ENCODE results near the gene KPNA3.

The KPNA3 gene

DNA sequence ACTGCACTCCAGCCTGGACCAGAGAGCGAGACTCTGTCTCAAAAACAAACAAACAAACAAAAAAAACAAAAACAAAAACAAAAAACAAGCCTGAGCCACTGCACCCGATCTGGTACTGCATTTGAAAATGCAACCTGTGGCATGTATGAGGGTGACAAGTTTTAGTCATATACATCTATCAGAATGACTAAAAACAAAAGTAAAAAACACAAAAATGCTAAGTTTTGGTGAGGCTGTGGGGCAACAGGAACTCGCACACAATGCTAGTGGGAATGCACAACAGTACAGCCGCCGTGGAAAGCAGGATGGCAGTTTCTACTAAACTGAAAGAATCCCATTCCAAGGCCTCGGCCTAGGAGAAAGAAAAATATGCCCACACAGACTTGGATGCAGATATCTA lies 109.0 kb downstream of the KPNA3 start:
- no peaks in the 10 kb centered on the region for H3K9me3 ChIP-seq (ENCODE audit: insufficient read depth, low read depth, low read length)
- no peak overlapping the region for H3K4me3 ChIP-seq (ENCODE audit: low read length, poor library complexity, severe bottlenecking)
- TF ChIP-seq, protein P1, sequence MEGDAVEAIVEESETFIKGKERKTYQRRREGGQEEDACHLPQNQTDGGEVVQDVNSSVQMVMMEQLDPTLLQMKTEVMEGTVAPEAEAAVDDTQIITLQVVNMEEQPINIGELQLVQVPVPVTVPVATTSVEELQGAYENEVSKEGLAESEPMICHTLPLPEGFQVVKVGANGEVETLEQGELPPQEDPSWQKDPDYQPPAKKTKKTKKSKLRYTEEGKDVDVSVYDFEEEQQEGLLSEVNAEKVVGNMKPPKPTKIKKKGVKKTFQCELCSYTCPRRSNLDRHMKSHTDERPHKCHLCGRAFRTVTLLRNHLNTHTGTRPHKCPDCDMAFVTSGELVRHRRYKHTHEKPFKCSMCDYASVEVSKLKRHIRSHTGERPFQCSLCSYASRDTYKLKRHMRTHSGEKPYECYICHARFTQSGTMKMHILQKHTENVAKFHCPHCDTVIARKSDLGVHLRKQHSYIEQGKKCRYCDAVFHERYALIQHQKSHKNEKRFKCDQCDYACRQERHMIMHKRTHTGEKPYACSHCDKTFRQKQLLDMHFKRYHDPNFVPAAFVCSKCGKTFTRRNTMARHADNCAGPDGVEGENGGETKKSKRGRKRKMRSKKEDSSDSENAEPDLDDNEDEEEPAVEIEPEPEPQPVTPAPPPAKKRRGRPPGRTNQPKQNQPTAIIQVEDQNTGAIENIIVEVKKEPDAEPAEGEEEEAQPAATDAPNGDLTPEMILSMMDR (conservative IDR thresholded peaks at IDR 0.05; ENCODE audit: low read length) = no peak
- TF ChIP-seq EZH2phosphoT487 (IDR thresholded peaks at IDR 0.05; ENCODE audit: borderline replicate concordance) = no peak
- no peaks in the 10 kb centered on the region for H3F3A ChIP-seq (ENCODE audit: low read depth)
- H3K9me2 ChIP-seq (replicated peaks; ENCODE audit: low read depth, low read length) = no peaks in the 10 kb centered on the region
- no peaks in the 10 kb centered on the region for H3K36me3 ChIP-seq (ENCODE audit: insufficient read depth, low read length)
- H3K27me3 ChIP-seq (ENCODE audit: insufficient read depth, low read length, poor library complexity, severe bottlenecking) = no peaks in the 10 kb centered on the region
- H4K20me1 ChIP-seq (ENCODE audit: insufficient read depth, low read length, poor library complexity, severe bottlenecking) = peaks cover 42% of the 10 kb centered on the region
- H3K79me2 ChIP-seq (ENCODE audit: insufficient read depth, low read length) = peaks cover 78% of the 10 kb centered on the region
- H3K4me2 ChIP-seq (ENCODE audit: low read depth, low read length, poor library complexity, severe bottlenecking) = peak overlapping the region; percentile 44
- H2AFZ ChIP-seq (ENCODE audit: low read length) = no peak overlapping the region
- peaks cover 34% of the 10 kb centered on the region for H3K4me1 ChIP-seq (ENCODE audit: insufficient read depth, low read length, poor library complexity, severe bottlenecking)
- no peak overlapping the region for H3K9ac ChIP-seq (ENCODE audit: low read depth, low read length, poor library complexity, severe bottlenecking)

DNA sequence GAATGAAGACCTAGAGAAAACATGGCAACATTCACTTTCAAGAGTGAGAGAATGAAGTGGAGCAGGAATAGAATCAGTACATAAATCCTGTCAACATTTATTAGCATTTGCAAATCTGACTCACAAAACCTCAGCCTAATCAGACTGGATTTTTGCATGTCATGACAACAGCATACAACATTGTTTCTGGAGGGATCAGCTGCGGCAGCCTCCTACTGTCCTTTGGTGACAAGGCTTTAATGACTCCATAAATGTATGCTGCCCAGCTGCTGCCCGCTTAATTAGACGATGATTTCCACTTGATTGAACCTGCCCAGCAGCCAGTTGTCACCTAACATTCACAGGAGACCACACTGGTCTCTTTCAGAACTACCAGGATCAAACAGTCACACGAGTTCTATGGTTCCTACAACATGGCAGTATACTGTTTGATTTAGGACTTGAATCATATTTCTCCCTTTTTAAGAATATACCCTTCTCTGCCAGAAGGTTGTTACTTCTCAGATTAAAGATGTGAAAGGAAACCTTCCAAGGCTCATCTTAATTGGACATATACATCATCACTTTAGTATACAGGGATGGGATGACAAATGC lies 110.5 kb downstream of the KPNA3 start:
- Histone ChIP-seq H3K4me1 (ENCODE audit: insufficient read depth, low read length, poor library complexity, severe bottlenecking) (peaks cover 20% of the 10 kb centered on the region), H3K9me3 (ENCODE audit: insufficient read depth, low read depth, low read length) (no peaks in the 10 kb centered on the region), H3K27me3 (ENCODE audit: insufficient read depth, low read length, poor library complexity, severe bottlenecking) (no peaks in the 10 kb centered on the region), H3F3A (ENCODE audit: low read depth) (no peaks in the 10 kb centered on the region), H3K4me3 (ENCODE audit: low read length, poor library complexity, severe bottlenecking) (no peak overlapping the region), H3K4me2 (ENCODE audit: low read depth, low read length, poor library complexity, severe bottlenecking) (peak overlapping the region; percentile 18), H2AFZ (ENCODE audit: low read length) (no peak overlapping the region), H3K9me2 (replicated peaks; ENCODE audit: low read depth, low read length) (no peaks in the 10 kb centered on the region), H3K36me3 (ENCODE audit: insufficient read depth, low read length) (no peaks in the 10 kb centered on the region), H3K9ac (ENCODE audit: low read depth, low read length, poor library complexity, severe bottlenecking) (no peak overlapping the region), H3K79me2 (ENCODE audit: insufficient read depth, low read length) (peaks cover 78% of the 10 kb centered on the region), H4K20me1 (ENCODE audit: insufficient read depth, low read length, poor library complexity, severe bottlenecking) (peaks cover 44% of the 10 kb centered on the region)
- TF ChIP-seq EZH2phosphoT487 (IDR thresholded peaks at IDR 0.05; ENCODE audit: borderline replicate concordance) = no peak
- TF ChIP-seq, protein P1 (conservative IDR thresholded peaks at IDR 0.05; ENCODE audit: low read length) = no peak

DNA sequence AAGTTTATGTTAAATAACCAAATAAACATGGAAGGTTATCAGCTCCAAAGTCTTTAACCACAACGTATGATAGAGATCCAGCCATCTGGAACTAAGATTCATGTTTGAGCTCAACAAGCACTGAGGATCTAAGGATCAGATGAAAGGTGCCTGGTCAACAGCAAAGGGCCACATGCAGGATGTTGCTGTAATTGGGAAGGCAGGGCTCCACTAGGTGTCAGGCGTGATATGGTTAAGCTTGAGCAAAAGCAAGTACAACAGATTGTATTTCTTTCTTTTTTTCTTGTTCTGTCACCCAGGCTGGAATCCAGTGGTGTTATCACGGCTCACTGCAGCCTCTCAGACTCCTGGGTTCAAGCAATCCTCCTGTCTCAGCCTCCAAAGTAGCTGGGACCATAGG lies 113.2 kb downstream of the KPNA3 start:
- H3K4me3 ChIP-seq (ENCODE audit: low read length, poor library complexity, severe bottlenecking) = no peak overlapping the region
- no peaks in the 10 kb centered on the region for H3F3A ChIP-seq (ENCODE audit: low read depth)
- TF ChIP-seq, protein P1 (conservative IDR thresholded peaks at IDR 0.05; ENCODE audit: low read length) = peak; percentile 65
- TF ChIP-seq EZH2phosphoT487 (IDR thresholded peaks at IDR 0.05; ENCODE audit: borderline replicate concordance) = no peak
- H3K4me2 ChIP-seq (ENCODE audit: low read depth, low read length, poor library complexity, severe bottlenecking) = no peak overlapping the region
- H3K36me3 ChIP-seq (ENCODE audit: insufficient read depth, low read length) = peaks cover 10% of the 10 kb centered on the region; the same call in 1 of the 2 replicates
- H3K79me2 ChIP-seq (ENCODE audit: insufficient read depth, low read length) = peaks cover 75% of the 10 kb centered on the region
- H3K9me3 ChIP-seq (ENCODE audit: insufficient read depth, low read depth, low read length) = no peaks in the 10 kb centered on the region
- H4K20me1 ChIP-seq (ENCODE audit: insufficient read depth, low read length, poor library complexity, severe bottlenecking) = peaks cover 38% of the 10 kb centered on the region
- H3K27me3 ChIP-seq (ENCODE audit: insufficient read depth, low read length, poor library complexity, severe bottlenecking) = no peaks in the 10 kb centered on the region
- peaks cover 7% of the 10 kb centered on the region for H3K4me1 ChIP-seq (ENCODE audit: insufficient read depth, low read length, poor library complexity, severe bottlenecking)
- no peaks in the 10 kb centered on the region for H3K9me2 ChIP-seq (replicated peaks; ENCODE audit: low read depth, low read length)
- H2AFZ ChIP-seq (ENCODE audit: low read length) = no peak overlapping the region
- no peak overlapping the region for H3K9ac ChIP-seq (ENCODE audit: low read depth, low read length, poor library complexity, severe bottlenecking)

Data from Loucy (cell line).